ENCODE measurements around the gene STAG2.
"Not testable (repeated sequence)": the region's sequence is repeated elsewhere in the genome, so short reads cannot be mapped to it uniquely, and the experiment has no call there.

The STAG2 gene

DNA sequence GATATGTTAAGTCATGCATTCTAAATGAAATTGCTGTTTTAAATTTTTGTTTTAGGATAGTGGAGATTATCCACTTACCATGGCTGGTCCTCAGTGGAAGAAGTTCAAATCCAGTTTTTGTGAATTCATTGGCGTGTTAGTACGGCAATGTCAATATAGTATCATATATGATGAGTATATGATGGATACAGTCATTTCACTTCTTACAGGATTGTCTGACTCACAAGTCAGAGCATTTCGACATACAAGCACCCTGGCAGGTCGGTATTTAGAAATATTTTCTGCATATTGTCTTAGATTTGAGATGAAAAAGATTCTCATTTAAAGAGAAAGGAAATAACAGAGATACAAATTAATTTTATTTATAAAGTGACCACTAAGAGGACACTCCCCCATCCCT, 83.6 kb downstream of the STAG2 start:
- no peak for DNase-seq

DNA sequence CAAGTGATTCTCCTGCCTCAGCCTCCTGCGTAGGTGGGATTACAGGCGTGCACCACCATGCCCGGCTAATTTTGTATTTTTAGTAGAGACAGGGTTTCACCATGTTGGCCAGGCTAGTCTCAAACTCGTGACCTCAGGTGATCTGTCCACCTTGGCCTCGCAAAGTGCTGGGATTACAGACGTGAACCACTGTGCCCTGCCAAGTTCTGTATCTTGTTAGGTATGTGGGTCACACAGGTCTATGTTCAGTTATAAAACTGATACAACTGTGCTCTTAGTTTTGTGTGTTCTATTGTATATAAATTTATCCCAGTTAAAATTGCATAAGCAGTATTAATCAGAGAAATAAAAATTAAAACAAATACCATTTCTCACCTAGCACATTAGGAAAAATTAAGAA, 122.9 kb downstream of the STAG2 start:
- not testable (repeated sequence) for DNase-seq

DNA sequence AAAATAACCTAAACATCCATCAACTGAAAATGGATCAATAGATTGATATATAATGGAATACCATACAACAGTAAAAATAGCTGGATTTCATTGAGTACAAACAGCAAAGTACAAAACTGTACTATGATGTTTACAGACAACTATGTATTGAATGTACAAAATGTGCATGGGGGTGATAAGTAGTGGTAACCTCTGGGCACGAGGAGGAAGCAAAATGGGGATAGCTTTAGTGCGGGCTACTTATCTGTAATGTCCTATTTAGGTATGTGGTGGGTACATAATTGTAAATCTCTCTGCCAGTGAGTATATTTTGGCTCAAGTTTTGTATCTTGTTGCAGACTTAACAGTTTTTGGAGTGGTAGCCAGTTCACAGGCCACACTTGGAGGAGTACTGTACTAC, 123.6 kb downstream of the STAG2 start:
- no peak for DNase-seq

DNA sequence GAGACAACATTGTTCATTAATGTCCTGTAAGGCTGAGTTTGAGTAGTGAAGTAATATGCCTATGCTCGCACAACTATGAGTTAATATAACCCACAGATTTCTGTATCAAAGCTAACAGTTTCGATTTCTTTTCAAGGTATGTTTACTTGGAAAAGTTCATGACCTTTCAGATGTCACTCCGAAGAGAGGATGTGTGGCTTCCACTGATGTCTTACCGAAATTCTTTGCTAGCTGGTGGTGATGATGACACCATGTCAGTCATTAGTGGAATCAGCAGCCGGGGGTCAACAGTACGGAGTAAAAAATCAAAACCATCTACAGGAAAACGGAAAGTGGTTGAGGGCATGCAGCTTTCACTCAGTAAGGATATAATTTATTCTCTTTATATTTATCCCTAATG, 124.9 kb downstream of the STAG2 start:
- peak; percentile 56 to 81 for DNase-seq

DNA sequence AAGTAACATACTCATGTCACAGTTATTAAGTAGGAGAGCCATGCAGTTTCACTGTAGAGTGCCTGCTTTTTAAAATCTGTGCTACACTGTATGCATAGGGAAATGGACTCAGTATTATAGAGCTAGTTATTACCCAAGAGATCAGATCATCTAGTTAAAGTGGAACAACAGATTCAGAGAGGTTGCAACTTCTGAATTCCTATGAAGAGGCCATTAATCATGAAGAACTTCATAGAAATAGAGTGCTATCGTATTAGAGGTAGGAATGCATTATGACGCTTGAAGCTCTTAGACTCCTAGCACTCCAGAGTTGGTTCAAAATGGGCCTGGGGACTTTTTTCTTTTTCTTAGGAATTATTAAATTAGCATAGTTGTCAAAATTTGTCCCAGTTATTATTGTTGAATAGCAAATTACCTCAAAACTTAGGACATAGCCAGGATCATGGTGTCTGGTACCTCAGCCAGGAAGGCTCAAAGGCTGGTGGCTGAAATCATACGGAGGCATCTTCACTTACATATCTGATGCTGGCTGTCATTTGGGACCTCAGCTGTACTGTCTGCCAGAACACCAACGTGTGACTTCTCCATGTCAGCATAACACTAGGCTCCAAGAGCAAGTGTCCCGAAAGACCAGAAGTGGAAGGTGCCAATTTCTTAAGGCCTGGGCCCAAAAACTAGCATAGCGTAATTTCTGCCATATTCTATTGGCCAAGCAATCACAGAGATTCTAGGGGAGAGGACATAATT, 125.7 kb downstream of the STAG2 start:
- no peak for DNase-seq

DNA sequence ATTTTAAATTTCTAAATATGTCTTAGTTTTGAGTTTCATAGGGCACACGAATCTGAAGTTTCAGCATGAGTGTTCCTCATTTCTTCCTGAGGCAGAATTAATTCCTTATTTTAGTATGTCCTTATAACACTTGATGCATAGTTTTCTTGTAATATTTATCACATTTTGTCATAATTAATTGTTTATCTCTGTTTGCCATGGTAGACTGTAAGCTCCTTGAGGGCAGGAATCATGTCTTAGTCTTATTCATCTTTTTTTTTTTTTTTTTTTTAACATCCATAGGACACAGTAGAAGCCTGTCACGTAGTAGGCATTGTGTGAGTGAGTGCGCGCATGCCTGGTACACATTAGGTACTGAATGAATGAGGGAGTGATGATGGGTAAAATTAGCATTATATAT, 131.7 kb downstream of the STAG2 start:
- no peak for DNase-seq

DNA sequence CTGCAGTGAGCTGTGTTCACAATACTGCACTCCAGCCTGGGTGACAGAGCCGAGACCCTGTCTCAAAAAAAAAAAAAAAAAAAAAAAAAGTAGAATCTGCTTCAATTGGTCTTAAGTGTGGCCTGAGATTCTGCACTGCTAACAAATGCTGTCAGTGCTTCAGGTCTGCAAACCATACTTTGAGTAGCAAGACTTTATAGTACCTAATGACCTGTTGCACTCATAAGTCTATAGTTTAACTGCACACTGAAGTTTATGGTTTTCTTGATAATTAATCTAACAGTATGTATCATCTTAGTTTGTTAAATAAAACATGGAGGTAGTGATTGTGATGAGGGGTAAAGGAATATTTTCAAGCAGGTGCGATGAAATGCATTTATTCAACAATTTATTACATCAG, 135.6 kb downstream of the STAG2 start:
- DNase-seq, result no peak

DNA sequence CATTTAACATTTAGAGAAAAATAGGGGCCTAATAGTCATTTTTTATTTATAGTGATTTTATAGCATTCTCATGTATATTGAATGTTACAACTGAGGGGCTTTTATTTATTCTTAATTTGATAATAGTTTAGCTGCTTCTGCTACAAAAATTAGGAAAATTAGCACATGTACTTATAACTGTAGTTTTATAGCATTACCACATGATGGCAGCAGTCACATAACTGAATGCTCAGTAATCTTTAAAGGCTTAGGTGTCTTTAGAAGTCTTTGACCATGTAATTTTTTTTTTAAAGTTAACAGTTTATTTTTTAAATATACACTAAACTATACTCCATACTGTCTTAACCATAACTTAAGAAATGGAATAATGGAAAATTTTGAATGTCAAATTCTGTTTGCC, 136.6 kb downstream of the STAG2 start:
- peak in 1 of 2 donors; percentile 44 for DNase-seq

DNA sequence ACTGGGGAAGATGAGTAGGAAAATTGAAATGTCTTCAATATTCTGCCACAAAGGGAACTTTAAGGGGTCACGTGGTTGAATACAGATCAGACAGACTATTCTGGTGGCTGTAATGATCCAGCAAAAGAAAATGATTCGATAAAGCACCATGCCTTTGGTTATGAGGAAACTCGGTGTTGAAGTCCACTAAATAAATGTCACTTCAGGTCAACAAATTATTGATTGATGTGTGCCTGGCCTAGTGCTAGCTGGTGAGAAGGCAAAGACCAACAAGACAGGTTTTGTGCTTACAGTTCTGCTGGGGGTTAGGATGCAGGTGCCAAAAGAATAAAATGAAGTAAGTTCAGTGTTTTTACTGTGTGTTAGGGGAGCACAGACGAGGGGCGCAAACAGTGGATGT, 142.5 kb downstream of the STAG2 start:
- DNase-seq, result no peak

DNA sequence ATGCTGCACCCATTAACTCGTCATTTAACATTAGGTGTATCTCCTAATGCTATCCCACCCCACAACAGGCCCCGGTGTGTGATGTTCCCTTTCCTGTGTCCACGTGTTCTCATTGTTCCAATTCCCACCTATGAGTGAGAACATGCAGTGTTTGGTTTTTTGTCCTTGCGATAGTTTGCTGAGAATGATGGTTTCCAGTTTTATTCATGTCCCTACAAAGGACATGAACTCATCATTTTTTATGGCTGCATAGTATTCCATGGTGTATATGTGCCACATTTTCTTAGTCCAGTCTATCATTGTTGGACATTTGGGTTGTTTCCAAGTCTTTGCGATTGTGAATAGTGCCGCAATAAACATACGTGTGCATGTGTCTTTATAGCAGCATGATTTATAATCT, 143.0 kb downstream of the STAG2 start:
- not testable (repeated sequence) for DNase-seq

DNA sequence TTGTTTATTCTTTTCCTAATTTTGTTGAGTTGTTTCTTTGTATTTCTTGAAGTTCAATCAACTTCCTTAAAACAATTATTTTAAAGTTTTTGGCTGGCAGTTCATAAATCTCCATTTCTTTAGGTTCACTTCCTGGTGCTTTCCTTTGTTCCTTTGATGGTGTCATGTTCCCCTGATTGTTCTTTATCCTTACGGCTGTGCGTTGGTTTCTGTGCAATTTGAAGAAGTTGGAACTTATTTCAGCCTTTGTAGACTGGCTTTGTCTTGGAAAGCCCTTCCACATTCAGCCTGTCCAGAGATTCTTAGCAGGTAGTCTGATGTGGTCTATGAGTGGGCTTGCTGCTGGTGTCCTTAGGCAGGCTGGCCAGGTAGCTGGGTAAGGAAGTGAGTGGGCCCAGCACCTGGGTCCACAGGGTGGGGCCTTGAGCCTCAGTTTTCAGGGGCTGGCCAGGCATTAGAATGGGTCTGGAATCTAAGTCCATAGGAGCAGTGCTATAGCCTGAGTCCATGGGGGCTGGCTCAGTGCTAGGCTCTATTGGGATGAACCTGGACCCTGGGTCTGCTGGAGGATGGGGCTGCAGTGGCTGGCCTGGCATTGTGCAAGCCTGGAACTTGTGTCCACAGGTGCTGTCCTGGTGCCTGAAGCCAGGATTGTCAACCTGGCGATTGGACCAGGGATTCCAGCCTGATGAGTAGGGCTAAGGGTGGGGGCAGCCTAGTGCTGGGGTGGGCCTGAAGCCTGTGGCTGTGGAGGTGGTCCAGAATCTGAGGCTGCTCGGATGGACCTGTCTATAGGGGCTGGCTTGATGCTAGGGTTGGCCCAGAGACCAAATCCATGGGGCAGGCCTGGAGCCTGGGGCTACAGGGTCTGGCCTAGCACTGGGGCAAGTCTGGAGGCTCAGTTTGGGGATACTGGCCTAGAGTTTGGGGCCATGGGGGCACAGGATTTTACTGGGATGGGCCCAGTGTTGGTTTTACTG, 152.4 kb downstream of the STAG2 start:
- no peak for DNase-seq

DNA sequence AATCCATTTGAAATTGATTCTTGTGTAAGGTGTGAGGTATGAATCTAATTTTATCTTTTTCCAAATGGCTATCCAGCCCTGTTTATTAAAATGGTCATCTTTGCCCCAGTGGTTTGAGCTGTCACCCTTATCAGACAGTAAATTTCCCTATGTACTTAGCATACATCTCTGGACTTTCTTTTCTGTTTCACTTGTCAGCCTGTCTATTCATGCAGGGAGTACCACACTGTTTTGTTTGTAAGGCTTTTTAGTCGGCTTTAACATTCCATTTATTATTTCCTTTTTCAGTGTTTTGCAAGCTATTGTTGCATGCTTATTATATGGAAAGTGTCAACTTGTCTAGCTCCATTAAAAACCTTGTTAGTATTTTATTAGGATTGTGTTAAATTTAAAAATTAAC, 155.8 kb downstream of the STAG2 start:
- DNase-seq, result no peak

DNA sequence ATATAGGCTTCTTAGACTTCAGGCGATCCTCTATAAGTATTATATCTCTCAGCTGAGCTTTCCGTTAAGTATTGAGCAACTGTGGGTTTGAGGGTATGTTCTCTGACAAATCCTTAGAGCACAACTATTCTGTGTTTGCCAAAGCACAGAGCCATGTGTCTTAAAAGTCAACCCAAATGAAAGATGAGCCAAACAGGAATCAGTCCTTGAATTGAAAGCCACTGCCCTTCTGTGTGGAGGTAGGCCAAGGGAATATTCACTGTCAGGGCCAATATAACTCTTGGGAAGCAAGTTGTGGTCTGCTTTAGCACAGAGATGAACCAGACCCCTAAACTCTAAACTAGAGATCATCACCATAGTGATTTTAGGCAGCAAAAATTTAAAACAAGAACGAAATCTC, 164.0 kb downstream of the STAG2 start:
- DNase-seq, result no peak

DNA sequence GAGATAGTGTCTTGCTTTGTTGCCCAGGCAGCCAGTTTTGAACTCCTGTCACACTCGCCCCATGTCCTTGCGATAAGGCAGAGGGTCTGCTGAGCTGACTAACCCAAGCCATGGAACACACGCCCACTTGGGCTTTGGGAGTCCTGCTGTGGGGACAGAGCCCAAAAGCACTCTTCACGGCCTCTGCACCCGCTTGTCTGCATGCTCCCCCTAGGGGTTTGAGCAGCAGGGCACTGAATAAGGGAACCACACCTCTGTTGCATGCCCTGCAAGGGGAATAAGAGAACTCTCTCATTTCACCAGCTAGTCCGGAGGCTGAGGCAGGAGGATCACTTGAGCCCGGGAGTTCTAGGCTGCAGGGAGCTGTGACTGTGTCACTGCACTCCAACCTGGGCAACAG, 166.0 kb downstream of the STAG2 start:
- DNase-seq, result no peak

DNA sequence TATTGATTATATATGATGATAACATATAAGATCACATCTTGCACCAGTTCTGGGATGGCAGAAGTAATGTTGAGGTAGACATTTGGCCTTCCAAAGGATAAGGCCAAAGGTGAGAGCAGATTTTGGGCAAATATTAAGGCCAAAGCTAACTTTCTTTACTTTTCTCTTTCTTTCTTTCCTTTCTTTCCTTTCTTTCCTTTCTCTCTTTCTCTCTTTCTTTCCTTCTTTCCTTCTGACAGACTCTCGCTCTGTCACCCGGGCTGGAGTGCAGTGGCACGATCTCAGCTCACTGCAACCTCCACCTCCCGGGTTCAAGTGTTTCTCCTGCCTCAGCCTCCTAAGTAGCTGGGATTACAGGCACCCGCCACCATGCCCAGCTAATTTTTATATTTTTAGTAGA, 170.9 kb downstream of the STAG2 start:
- DNase-seq, result not testable (repeated sequence)

DNA sequence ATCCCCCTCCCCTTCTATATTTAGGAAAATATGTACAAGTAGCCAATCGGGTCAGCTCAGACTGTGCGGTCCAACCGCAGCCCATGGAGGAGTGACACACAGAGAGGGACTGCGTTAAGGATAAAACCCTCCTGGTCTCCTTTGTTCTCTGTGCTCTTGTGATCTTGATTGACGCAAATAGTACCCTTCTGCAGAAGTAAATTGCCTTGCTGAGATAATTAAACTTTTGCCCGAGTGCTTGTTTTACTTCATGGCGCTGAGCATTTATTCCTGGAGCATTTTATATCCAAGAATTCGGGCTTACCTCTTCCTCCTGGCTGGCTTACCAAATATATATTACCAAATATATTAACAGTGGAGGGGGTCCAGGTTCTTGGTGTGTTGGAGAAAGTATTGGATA, 184.2 kb downstream of the STAG2 start:
- no peak for DNase-seq

DNA sequence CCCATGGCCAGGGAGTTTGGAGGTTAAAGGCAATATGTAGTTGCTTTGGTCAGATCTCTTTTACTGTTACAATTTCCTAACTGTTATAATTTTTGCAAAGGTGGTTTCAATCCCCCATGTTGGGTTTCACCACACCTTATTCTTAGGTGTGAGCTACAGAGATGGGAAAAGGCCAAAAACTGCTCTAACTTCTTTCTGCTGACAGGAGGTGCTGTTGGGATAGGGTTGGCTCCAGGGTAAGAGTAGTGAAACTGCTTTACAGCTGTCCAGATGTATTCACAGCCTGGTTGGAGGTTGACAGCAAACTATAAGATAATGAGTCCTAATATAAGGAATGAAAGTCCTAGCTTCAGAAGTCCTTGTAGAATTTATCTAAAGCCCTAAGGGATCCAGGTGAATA, 189.7 kb downstream of the STAG2 start:
- DNase-seq, result no peak

Measured in CD4-positive, alpha-beta T cell treated with Interferon alpha-2 for 1 hour (primary cell).